HG03469 (cell line): ENCODE measurements around the gene ZFR.

Experiments used
- ATAC-seq: cut with Tn5 transposase; IDR thresholded peaks from one replicate; pipeline ENCODE4 v1.9.1; 2021; ENCODE audit warnings: mild to moderate bottlenecking, moderate library complexity, moderate number of reproducible peaks; ENCODE audit not compliant: unreplicated experiment

Gene ZFR

GRCh38 chr5:32444431-32445286 is at the start of gene ZFR:
TSS of gene ZFR (minus strand) at chr5:32444740. CDS start at chr5:32444658, 82 bp downstream.
- peak; percentile 64 for ATAC-seq

- ATAC-seq, result no peak
Observed at GRCh38 chr5:32490972-32491557, 46.5 kb upstream of the ZFR start.

GRCh38 chr5:32489791-32490562 is 45.4 kb upstream of the ZFR start:
- ATAC-seq, result no peak

- no peak for ATAC-seq
Observed at GRCh38 chr5:32487424-32487823, 42.9 kb upstream of the ZFR start.

GRCh38 chr5:32487008-32487407 is 42.5 kb upstream of the ZFR start:
- ATAC-seq, result no peak

GRCh38 chr5:32482193-32482592 is 37.7 kb upstream of the ZFR start:
- no peak for ATAC-seq

- no peak for ATAC-seq
Observed at GRCh38 chr5:32479096-32479495, 34.6 kb upstream of the ZFR start.

- no peak for ATAC-seq
Observed at GRCh38 chr5:32476891-32477290, 32.4 kb upstream of the ZFR start.

- ATAC-seq, result no peak
Observed at GRCh38 chr5:32475334-32476097, 31.0 kb upstream of the ZFR start.

GRCh38 chr5:32474209-32474854 is 29.8 kb upstream of the ZFR start:
- no peak for ATAC-seq

- no peak for ATAC-seq
Observed at GRCh38 chr5:32473072-32473471, 28.5 kb upstream of the ZFR start.

GRCh38 chr5:32471784-32472183 is 27.2 kb upstream of the ZFR start:
- ATAC-seq, result no peak

- ATAC-seq, result no peak
Observed at GRCh38 chr5:32465076-32465475, 20.5 kb upstream of the ZFR start.

GRCh38 chr5:32462618-32463017 is 18.1 kb upstream of the ZFR start:
- no peak for ATAC-seq

- no peak for ATAC-seq
Observed at GRCh38 chr5:32461441-32462120, 17.0 kb upstream of the ZFR start.

GRCh38 chr5:32460702-32461101 is 16.2 kb upstream of the ZFR start:
- ATAC-seq, result no peak

- no peak for ATAC-seq
Observed at GRCh38 chr5:32458880-32459495, 14.4 kb upstream of the ZFR start.

- ATAC-seq, result no peak
Observed at GRCh38 chr5:32455311-32455710, 10.8 kb upstream of the ZFR start.

GRCh38 chr5:32454821-32455220 is 10.3 kb upstream of the ZFR start:
- ATAC-seq, result no peak
